Measurements from ENCODE around the gene HIPK1. TPM values are rescaled to one million over a fixed set of nuclear protein-coding genes. Genes with fewer than 3 reads are reported as not detected.

HIPK1 gene
- total RNA-seq, 1 donor, result 23.9 TPM

- DNase-seq (ENCODE audit: insufficient read length, low spot score, missing footprints), result no peak
- Histone ChIP-seq H2AFZ (ENCODE audit: low read length) (no peak overlapping the region), H3K36me3 (ENCODE audit: insufficient read depth, low read length) (peaks cover 25% of the 10 kb centered on the region), H3K4me3 (ENCODE audit: insufficient read depth, low read length) (no peak overlapping the region), H3K4me1 (ENCODE audit: insufficient read depth, low read length) (peaks cover 3% of the 10 kb centered on the region), H3K27ac (ENCODE audit: low read depth, low read length) (no peak overlapping the region), H3K27me3 (ENCODE audit: insufficient read depth, low read length) (no peaks in the 10 kb centered on the region), H3K4me2 (ENCODE audit: insufficient read depth, low read length) (no peak overlapping the region), H3K79me2 (ENCODE audit: insufficient read depth, low read length) (no peaks in the 10 kb centered on the region), H3K9me3 (ENCODE audit: low read depth, low read length) (no peaks in the 10 kb centered on the region), H4K20me1 (ENCODE audit: insufficient read depth, low read length) (no peaks in the 10 kb centered on the region)
- no peak for TF ChIP-seq CTCF (IDR thresholded peaks at IDR 0.05; ENCODE audit: extremely low read depth, low read depth, low read length)
These were observed 37.4 kb upstream of the HIPK1 start for GRCh38 chr1:113891631-113892220.

- no peak for TF ChIP-seq CTCF (IDR thresholded peaks at IDR 0.05; ENCODE audit: extremely low read depth, low read depth, low read length)
- H3K4me3 ChIP-seq (ENCODE audit: insufficient read depth, low read length), result no peak overlapping the region
- no peak overlapping the region for H3K4me2 ChIP-seq (ENCODE audit: insufficient read depth, low read length)
These were observed 35.9 kb upstream of the HIPK1 start for GRCh38 chr1:113893267-113893666.

GRCh38 chr1:113895098-113895497 is 34.0 kb upstream of the HIPK1 start:
- Histone ChIP-seq H3K79me2 (ENCODE audit: insufficient read depth, low read length) (no peaks in the 10 kb centered on the region), H3K4me2 (ENCODE audit: insufficient read depth, low read length) (no peak overlapping the region), H4K20me1 (ENCODE audit: insufficient read depth, low read length) (no peaks in the 10 kb centered on the region), H3K27me3 (ENCODE audit: insufficient read depth, low read length) (no peaks in the 10 kb centered on the region), H3K9me3 (ENCODE audit: low read depth, low read length) (no peaks in the 10 kb centered on the region), H3K4me1 (ENCODE audit: insufficient read depth, low read length) (peaks cover 3% of the 10 kb centered on the region), H3K36me3 (ENCODE audit: insufficient read depth, low read length) (peaks cover 47% of the 10 kb centered on the region), H3K4me3 (ENCODE audit: insufficient read depth, low read length) (no peak overlapping the region), H2AFZ (ENCODE audit: low read length) (no peak overlapping the region), H3K27ac (ENCODE audit: low read depth, low read length) (no peak overlapping the region)
- TF ChIP-seq CTCF (IDR thresholded peaks at IDR 0.05; ENCODE audit: extremely low read depth, low read depth, low read length), result no peak
- DNase-seq (ENCODE audit: insufficient read length, low spot score, missing footprints), result no peak

More at GRCh38 chr1:113893267-113893666, 35.9 kb upstream of the HIPK1 start:
- H3K36me3 ChIP-seq (ENCODE audit: insufficient read depth, low read length), result peaks cover 35% of the 10 kb centered on the region
- peaks cover 3% of the 10 kb centered on the region for H3K4me1 ChIP-seq (ENCODE audit: insufficient read depth, low read length)
- H3K27me3 ChIP-seq (ENCODE audit: insufficient read depth, low read length), result no peaks in the 10 kb centered on the region
- no peaks in the 10 kb centered on the region for H3K9me3 ChIP-seq (ENCODE audit: low read depth, low read length)
- H3K27ac ChIP-seq (ENCODE audit: low read depth, low read length), result no peak overlapping the region
- H4K20me1 ChIP-seq (ENCODE audit: insufficient read depth, low read length), result no peaks in the 10 kb centered on the region
- no peak for DNase-seq (ENCODE audit: insufficient read length, low spot score, missing footprints)
- no peak overlapping the region for H2AFZ ChIP-seq (ENCODE audit: low read length)
- no peaks in the 10 kb centered on the region for H3K79me2 ChIP-seq (ENCODE audit: insufficient read depth, low read length)

GRCh38 chr1:113895961-113896360 is 33.2 kb upstream of the HIPK1 start:
- TF ChIP-seq CTCF (IDR thresholded peaks at IDR 0.05; ENCODE audit: extremely low read depth, low read depth, low read length), result no peak
- H3K36me3 ChIP-seq (ENCODE audit: insufficient read depth, low read length), result peaks cover 54% of the 10 kb centered on the region
- DNase-seq (ENCODE audit: insufficient read length, low spot score, missing footprints), result no peak

More at GRCh38 chr1:113895961-113896360, 33.2 kb upstream of the HIPK1 start:
- no peak overlapping the region for H3K27ac ChIP-seq (ENCODE audit: low read depth, low read length)
- no peaks in the 10 kb centered on the region for H4K20me1 ChIP-seq (ENCODE audit: insufficient read depth, low read length)
- peaks cover 3% of the 10 kb centered on the region for H3K4me1 ChIP-seq (ENCODE audit: insufficient read depth, low read length)
- H3K4me2 ChIP-seq (ENCODE audit: insufficient read depth, low read length), result no peak overlapping the region
- no peaks in the 10 kb centered on the region for H3K79me2 ChIP-seq (ENCODE audit: insufficient read depth, low read length)
- no peak overlapping the region for H3K4me3 ChIP-seq (ENCODE audit: insufficient read depth, low read length)
- no peaks in the 10 kb centered on the region for H3K27me3 ChIP-seq (ENCODE audit: insufficient read depth, low read length)
- H2AFZ ChIP-seq (ENCODE audit: low read length), result no peak overlapping the region
- H3K9me3 ChIP-seq (ENCODE audit: low read depth, low read length), result no peaks in the 10 kb centered on the region
